ENCODE data around the gene SACM1L.

GRCh38 chr3:45751537-45752242 is 62.5 kb downstream of the SACM1L start:
- TF ChIP-seq EZH2 (IDR thresholded peaks at IDR 0.05; ENCODE audit: borderline replicate concordance, low read length) (no peak), CTCF (conservative IDR thresholded peaks at IDR 0.05 in 1 of 2, IDR thresholded peaks at IDR 0.05 in 1 of 2; ENCODE audit: extremely low read depth in 1 of 2, insufficient read depth in 1 of 2, low read depth in 1 of 2, low read length in 2 of 2) (no peak)

Measured in mammary epithelial cell (primary cell).